Progenitor cell of endocrine pancreas (in vitro differentiated cells): ENCODE measurements around the gene GSTCD. TPM values are rescaled to one million over a fixed set of nuclear protein-coding genes. Genes with fewer than 3 reads are reported as not detected.

ENCODE experiments used
- DNase-seq: peaks from one replicate; pipeline ENCODE4 v3.0.0; 2021; ENCODE audit warnings: low spot score; ENCODE audit not compliant: unreplicated experiment
- H3K27ac Mint-ChIP-seq: 2 replicates; pipeline ENCODE4 v1.8.0; 2021; ENCODE audit warnings: mild to moderate bottlenecking, moderate library complexity, mixed read lengths
- H3K27me3 Mint-ChIP-seq: 2 replicates; pipeline ENCODE4 v1.8.0; 2021; ENCODE audit warnings: mixed read lengths
- H3K36me3 Mint-ChIP-seq: 2 replicates; pipeline ENCODE4 v1.8.0; 2022; ENCODE audit warnings: mixed read lengths; ENCODE audit not compliant: insufficient read depth
- H3K4me1 Mint-ChIP-seq: 2 replicates; pipeline ENCODE4 v1.8.0; 2021; ENCODE audit warnings: low read depth, mixed read lengths
- H3K4me3 Mint-ChIP-seq: 2 replicates; pipeline ENCODE4 v1.8.0; 2021; ENCODE audit warnings: low read depth, mild to moderate bottlenecking, moderate library complexity, mixed read lengths
- H3K9me3 Mint-ChIP-seq: 2 replicates; pipeline ENCODE4 v1.8.0; 2021; ENCODE audit warnings: low read depth, mixed read lengths
- total RNA-seq: library from RNA; stranded (reverse); gene quantifications from 2 replicates; pipeline ENCODE4 v1.2.1, GENCODE V29; 2021
- TF ChIP-seq, protein P1 (sequence below): fragments of 200-600 bp; sonication (generic); IDR thresholded peaks from one replicate; pipeline ENCODE4 v1.5.0; 2021; ENCODE audit warnings: antibody characterized with exemption, mild to moderate bottlenecking; ENCODE audit not compliant: unreplicated experiment

The GSTCD gene
- total RNA-seq, 1 donor from 2014 or later: 26.3 TPM

DNA sequence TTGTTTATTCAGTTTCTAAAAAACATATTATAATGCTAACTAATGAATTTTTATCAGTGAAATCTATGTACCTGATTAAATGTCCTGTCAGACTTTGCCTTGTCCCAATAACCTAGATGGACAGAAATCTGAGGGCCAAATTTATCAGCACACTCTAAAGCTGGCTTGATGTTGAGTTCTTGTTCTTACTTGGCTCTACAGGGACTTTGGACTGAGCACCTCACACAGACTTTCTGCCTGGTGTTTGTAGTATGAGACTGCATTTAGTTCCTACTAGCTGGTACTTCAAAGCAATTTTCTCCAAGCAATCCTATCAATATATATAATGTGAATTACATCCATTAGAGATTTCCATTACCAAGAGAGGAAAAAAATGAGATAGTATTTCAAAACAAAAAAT, 37.9 kb upstream of the GSTCD start:
- Mint-ChIP-seq H3K27ac (no peak overlapping the region), H3K4me3 (no peak overlapping the region), H3K4me1 (no peaks in the 10 kb centered on the region), H3K9me3 (no peaks in the 10 kb centered on the region), H3K27me3 (no peaks in the 10 kb centered on the region), H3K36me3 (no peaks in the 10 kb centered on the region)
- DNase-seq: no peak
- TF ChIP-seq, protein P1, sequence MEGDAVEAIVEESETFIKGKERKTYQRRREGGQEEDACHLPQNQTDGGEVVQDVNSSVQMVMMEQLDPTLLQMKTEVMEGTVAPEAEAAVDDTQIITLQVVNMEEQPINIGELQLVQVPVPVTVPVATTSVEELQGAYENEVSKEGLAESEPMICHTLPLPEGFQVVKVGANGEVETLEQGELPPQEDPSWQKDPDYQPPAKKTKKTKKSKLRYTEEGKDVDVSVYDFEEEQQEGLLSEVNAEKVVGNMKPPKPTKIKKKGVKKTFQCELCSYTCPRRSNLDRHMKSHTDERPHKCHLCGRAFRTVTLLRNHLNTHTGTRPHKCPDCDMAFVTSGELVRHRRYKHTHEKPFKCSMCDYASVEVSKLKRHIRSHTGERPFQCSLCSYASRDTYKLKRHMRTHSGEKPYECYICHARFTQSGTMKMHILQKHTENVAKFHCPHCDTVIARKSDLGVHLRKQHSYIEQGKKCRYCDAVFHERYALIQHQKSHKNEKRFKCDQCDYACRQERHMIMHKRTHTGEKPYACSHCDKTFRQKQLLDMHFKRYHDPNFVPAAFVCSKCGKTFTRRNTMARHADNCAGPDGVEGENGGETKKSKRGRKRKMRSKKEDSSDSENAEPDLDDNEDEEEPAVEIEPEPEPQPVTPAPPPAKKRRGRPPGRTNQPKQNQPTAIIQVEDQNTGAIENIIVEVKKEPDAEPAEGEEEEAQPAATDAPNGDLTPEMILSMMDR: no peak

DNA sequence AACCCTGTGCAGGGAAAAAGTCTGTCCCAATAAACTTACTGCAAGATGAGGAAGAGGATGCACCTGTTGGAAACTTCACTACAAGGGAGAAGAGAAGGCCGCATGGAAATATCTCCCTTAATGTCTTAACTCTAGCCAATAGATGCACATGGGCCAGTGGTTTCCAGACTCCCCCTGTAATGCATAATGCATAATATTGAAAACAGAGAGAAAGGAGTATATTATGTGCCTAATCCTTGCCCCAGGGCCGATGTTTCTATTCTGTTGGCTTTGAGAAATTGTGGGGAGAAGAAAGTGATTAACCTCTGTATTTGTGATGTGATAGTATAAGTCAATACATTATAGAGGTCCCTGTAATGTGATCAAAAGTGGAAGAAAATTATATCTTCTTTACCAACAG, 37.3 kb upstream of the GSTCD start:
- H3K27ac Mint-ChIP-seq: no peak overlapping the region

DNA sequence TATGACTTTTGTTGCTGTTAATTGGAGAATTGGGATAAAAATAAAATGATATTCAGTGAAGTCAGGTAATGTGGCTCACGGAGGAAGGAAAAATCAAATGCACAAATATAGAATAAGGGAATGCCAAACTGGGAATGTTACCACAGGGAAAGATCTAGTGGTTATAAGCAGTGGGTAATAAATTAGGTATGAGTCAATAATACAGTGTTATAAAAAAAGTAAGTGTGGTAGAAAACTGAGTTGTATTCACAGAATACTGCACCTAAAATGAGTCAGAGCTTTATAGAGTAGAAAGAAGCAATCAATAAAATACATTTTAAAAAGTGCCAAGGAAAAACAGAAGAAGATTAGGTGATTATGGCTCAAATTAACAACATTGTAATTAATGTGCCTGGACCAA, 34.6 kb upstream of the GSTCD start:
- Mint-ChIP-seq H3K4me1 (no peaks in the 10 kb centered on the region), H3K27me3 (no peaks in the 10 kb centered on the region), H3K4me3 (no peak overlapping the region), H3K36me3 (no peaks in the 10 kb centered on the region), H3K27ac (no peak overlapping the region), H3K9me3 (no peaks in the 10 kb centered on the region)
- no peak for DNase-seq
- TF ChIP-seq, protein P1: no peak

More for the DNA sequence above, 37.3 kb upstream of the GSTCD start:
- H3K4me3 Mint-ChIP-seq: no peak overlapping the region
- TF ChIP-seq, protein P1: no peak
- H3K36me3 Mint-ChIP-seq: no peaks in the 10 kb centered on the region
- no peaks in the 10 kb centered on the region for H3K4me1 Mint-ChIP-seq
- DNase-seq: no peak
- H3K9me3 Mint-ChIP-seq: no peaks in the 10 kb centered on the region
- no peaks in the 10 kb centered on the region for H3K27me3 Mint-ChIP-seq

DNA sequence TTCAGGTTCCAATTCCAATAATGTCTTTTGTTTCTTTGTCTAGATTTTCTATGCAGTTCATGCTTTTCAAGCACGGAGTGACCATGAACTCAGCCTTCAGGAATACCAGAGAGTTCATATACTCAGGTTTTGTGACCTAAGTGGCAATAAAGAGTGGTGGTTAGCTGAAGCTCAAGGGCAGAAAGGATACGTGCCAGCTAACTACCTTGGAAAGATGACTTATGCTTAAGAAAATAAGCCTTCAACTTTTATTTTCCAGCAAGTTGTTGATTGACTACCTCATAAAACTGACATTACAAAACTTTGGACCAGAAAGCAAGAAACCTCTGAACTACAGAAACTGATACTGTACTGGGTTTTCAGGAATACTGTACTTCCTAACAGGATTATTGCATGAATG, 30.9 kb upstream of the GSTCD start:
- TF ChIP-seq, protein P1: no peak
- H3K36me3 Mint-ChIP-seq: peaks cover 4% of the 10 kb centered on the region
- H3K9me3 Mint-ChIP-seq: no peaks in the 10 kb centered on the region
- no peaks in the 10 kb centered on the region for H3K4me1 Mint-ChIP-seq
- H3K27ac Mint-ChIP-seq: no peak overlapping the region
- H3K27me3 Mint-ChIP-seq: no peaks in the 10 kb centered on the region
- no peak overlapping the region for H3K4me3 Mint-ChIP-seq
- DNase-seq: no peak

DNA sequence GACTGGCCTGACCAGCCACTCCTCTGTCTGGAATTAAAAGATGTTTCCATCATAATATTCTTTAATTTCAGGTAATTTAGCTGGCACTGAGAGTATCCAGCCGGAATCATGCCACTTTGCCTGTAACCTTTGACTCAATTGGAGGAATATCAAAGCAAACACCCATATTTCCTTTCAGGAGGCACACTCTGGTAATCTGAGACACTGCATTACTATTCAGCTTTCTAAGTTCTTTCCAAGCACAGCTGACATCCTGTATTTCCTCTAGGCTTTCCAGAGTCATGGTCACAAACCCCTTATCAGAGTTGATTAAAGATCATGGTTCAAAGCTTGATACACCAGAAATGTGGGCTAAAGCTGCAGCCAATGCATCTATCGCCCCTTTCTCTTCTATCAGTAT, 29.4 kb upstream of the GSTCD start:
- Mint-ChIP-seq H3K27me3 (no peaks in the 10 kb centered on the region), H3K4me1 (no peaks in the 10 kb centered on the region), H3K4me3 (no peak overlapping the region), H3K36me3 (peaks cover 4% of the 10 kb centered on the region), H3K27ac (no peak overlapping the region), H3K9me3 (no peaks in the 10 kb centered on the region)
- TF ChIP-seq, protein P1: no peak
- no peak for DNase-seq
